Stimulated activated CD8-positive, alpha-beta memory T cell treated with anti-CD3 and anti-CD28 coated beads, Interleukin-12 subunit alpha, Interleukin-12 subunit beta, amount 100 ng/mL, for 4 hours (primary cell): Measurements from ENCODE around the gene SAMD1.

Source experiments
- DNase-seq: peaks from one replicate; pipeline ENCODE4 v3.0.0-alpha.2; 2020; ENCODE audit warnings: low read depth

Gene SAMD1

DNA sequence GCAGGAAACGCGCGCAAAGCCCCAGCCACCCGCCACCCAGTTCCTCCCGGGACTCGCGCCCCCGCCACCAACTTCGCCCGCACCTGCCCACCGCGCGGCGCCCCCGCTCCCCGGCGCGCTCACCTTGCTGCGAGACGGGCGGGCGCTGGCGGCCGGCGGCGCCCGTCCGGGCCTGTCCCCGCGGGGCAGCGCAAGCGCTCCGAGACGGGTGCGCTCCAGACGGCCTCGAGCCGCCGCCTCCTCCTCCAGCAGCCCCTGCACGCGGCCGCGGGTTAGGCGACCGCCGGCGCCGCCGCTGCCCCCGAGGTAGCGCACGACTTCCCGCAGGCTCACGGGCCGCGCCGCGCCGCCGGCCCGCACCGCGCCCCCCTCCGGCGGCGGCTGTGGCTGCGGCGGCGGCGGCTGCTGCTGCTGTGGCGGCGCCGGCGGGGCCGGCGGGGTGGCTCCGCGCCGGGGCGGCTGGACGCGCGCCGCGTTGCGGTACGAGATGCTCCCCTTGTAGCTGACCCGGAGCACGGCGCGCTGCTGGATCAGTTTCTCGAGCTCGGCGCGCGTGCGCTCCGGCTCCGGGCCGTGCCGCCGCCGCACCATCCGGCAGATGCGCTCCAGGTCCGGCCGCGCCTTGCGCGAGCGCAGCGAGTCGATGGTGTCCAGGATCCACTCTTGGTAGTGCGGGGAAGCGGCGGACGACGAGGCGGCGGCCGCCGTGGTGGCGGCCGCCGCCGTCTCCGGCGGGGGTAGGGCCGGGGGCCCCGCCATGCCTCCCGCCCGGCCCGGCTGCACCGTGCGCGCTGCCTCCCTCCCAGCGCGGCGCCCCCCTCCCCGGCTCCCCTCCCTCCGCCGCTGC, 666 bp downstream of the SAMD1 start:
- peak; percentile 29 for DNase-seq

DNA sequence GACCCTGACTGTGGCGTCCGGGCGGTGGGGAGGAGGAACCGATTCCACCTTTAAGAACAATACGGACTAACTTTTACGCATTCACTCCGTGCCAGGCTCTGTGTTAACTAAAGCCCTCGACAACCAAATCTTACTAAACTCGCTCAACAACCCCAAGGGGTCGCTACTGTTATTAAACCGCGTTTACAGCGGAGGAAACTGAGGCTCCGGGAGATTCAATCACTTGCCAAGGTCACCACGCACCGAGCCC, 1.2 kb downstream of the SAMD1 start:
- DNase-seq = no peak

DNA sequence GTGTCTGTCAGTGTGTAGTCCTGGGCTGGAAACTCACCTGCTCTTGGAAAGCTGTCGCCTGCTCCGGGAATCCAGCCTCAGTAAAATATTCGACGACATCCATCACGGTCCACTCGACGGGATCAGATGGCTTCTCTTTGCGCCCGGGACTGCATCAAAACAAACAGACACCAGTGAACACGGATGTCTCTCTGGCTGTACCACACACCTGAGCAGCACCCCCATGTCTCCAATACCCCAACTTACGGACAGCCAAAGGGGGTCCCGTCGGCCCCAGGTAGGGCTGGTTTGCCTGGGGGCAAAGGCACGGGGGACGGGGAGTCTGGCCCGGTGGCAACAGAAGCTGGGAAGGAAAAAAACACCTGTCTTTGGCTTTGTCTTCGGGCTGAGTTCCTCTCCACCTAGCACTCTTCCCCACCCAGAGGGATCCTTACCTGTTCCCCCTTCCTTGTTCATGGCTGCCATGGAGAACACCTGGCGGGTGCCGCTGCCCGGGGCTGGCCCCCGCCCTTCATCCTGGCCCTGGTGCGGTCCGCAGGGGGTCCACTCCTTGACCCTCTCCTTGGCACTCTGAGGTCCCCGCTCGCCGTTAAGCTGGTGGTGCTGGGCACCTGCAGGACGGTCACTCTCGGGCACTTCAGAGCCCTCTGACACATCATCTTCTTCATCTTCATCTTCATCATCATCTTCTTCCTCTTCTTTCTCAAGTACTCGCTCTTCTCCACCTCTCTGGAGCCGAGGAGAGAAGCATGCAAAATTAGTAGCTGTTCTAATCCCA, 1.7 kb downstream of the SAMD1 start:
- no peak for DNase-seq

DNA sequence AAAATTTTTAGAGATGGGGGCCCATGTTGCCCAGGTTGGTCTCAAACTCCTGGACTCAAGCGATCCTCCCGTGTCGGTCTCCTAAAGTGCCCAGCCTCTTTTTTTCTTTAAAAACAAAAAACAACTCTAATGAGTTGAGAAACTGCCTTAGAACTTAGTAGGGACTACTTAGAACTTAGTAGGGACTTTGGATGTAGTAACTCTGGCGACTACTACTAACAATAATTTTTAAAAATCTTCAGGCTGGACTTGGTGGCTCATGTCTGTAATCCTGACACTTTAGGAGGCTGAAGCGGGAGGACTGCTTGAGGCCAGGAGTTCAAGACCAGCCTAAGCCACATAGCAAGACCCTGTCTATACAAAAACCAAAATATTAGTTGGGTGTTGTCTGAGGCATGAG, 4.5 kb downstream of the SAMD1 start:
- no peak for DNase-seq

DNA sequence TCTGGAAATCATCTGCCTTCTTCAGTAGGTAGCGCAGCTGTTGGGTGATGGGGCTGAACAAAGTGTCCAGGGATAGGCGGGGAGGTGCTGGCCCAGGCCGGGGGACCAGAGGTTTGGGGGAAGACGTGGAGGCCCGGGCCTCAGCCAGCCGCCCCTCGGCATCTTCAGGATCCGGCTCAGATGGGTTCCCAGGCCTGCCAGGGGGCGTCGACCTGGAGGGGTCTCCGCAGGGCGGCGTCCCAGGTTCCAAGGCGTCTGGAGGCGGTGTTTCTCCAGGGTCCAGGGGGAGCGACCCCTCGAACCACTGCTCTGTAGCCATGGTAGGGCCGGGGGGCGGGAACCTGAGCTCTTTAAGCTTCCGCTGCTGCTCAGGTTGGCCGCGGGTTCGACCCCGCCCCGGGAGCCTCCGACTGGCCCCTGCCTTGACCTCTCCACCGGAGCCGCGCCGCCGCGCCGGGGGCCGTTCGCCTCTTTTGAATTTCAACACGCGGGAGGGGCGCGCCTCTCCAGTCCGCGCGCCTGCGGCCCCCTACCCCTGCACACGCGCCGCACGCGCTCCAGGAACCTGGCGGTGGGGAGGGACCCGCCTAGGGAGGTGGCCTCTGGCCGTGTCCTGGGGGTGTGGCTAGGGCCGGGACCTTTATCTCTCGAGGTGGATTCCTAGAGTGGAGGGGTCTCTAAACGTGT, 5.1 kb downstream of the SAMD1 start, which contains the start of gene C19orf67:
Gene C19orf67, minus strand, starts transcription at position 475 of the 687 bp plus-strand sequence. Its CDS starts 156 bp downstream, at position 319.
- DNase-seq = no peak

DNA sequence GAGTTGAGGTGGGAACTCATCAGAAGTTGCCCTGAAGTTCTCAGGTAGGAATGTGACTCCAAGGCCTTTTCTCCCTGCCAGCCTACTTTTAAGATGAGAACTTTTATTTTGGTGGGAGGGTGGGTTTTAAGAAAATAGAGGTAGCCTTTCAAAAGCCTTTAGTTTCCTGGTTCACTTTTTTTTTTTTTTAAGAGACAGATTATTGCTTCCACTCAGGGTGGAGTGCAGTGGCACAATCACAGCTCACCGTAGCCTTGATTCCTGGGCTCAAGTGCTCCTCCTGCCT, 7.9 kb downstream of the SAMD1 start:
- no peak for DNase-seq

DNA sequence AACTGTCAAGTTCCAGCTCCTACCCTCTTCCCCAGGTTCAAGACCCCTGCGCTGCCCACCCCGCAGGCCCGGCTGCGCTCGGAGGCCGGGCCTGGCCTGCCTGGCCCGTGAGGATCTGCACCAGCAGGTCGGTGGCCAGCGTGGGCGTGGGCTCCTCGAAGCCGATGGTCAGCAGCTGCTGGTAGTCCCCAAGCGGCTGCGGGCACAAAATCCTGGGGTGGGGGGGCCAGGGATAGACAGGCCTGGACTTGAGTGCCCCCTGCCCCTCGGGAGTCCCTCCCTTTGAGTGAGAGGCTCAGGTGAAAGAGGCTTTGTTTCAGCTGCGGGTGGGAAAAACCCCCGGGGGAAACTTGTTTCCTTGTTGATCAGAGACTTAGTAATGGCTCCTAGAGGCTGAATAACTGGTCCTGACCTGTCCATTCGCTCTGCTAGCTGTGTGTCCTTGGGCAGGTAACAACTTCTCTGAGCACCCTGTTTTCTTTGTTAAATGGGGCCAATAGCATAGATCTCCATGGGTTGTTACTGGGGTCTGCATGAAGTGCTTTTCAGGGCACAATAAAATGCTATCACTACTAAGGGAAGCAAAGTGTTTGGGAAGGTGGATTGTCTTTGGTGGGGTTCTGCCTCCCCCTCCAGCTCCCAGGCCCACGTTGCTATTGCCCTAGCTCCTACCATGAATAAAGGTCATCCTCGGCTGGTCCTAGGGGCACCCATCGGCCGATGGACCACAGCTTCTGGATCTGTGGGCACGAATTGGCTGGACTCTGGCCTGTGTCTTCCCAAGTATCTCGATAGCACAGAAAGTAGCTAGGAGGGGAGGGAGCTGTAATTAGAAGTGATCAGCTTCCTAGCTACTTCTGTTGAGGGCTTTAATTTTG, 8.5 kb downstream of the SAMD1 start:
- no peak for DNase-seq

DNA sequence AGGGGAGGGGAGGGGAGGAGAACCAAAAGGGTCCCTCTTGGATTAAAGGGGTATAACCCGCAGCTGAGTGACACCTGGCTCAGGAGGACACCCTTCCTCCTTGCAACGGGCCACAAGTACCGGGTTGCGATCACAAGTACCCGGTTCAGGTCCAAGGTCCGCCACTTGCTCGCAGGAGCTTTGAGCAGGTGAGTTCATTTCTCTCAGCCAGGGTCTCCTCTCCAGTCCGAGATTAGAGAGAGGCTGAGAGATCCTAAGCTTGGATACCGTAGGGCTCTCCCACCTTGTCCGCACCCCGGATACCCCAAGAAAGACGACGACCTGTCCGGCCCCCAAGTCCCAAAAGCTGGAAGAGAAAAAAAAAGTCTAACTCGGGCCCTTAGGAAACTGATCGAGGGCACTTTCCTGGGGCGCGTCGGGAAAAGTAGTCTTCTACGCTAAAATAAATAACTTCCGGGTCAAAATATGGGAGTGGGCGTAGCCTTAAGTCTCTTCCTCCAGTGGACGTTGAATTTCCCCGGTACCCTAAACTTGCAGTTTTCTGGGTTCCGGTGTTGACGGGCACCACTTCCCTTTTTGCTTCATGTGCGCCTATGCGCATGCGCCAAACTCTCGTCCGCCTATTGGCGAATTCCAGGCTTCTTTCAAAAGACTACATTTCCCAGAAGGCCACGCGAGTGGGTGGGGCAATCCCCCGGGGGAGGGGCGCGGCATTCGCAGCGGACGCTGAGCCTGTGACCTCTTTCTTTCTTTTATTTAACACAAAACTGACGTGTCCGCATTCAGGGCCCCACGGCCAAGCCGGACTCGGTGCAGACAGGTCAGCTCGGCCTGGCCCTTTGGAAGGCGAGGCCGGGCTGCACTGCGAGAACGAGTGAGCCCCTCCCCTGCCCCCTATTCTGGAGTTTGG, 9.4 kb downstream of the SAMD1 start:
- DNase-seq = peak; percentile 98

DNA sequence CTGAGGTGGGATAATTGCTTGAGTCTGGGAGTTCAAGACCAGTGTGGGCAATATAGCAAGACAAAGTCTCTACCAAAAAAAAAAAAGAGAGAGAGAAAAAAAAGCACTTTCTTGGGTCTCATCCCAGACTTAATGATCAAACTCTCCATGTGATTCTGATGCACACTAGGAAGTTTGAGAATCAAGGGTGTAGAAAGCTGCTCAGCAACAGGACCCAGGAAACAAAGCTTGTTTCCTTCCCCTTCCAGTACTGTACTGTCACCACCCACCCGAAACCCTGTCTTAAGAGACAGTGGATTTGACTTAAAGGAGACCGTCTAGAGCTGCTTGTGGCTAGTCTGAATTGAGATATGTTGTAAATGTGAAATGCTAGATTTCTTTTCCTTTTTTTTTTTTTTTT, 12.1 kb downstream of the SAMD1 start:
- DNase-seq = no peak

DNA sequence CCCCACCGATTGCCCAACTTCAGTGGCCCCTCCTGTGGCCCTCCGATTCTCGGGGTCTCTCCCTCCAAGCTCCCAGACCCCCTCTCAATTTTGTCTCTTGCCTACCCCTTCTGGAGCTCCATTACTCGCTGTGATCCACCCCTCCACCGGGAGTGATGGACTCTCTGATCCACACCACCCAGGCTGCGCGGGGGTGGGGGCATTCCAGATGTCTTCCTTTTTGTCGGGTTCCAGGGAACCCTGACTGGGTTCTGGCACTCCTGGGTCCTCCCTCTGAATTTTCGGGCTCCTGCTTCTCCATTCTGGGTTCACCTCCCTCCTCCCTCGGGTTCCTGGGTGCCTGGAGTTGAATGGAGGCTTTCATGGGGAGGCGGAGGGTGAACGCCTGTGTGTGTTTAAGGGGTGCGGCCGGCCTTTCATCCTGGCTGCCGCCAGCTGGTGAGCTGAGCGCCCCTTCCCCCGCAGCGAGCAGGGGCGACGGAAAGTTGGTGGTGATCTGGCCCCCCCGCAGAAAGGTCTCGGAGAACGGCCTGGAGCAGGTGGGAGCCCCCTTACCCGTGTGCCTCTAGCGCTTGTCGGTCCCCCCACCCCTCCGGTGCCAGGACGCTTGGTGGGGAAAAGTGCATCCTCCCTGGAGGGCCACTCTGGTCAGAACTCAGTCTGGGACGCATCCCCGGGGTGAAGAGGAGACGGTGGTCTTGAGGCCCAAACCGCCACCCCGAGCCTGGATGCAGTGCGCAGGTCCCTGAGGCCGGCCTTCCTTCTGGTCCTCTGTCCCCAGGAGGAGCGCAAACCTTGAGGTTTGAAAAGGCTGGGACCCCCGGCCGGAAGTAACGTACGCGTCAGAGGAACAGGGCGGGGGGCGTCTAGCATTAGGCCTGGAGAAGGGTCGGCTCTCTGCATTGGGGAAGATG, 16.4 kb downstream of the SAMD1 start:
- no peak for DNase-seq

DNA sequence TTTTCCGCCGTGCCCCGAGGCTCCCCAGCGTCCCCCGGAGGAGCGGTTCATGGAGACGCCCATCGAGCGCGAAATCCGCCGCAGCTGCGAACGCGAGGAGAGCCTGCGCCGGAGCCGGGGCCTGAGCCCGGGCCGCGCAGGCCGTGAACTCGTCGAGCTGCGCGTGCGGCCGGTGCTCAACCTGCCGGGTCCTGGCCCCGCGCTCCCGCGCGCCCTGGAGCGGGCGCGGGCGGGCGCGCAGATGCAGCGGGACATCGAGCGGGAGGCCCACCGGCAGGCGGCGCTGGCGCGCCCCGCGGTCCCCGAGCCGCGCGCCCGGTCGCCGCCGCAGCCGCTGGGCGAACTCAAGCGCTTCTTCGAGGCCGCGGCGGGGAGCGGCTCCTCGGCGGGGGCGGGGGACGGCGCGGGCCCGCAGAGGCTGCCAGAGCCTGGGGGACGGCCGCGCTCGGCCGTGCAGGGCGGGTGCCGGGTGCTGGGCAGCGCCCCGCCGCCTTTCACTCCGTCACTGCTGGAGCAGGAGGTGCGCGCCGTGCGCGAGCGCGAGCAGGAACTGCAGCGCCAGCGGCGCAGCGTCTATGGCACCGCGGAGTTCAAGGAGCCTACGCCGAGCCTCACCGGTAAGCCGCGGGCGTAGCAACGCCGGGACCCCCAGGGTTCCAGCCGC, 17.2 kb downstream of the SAMD1 start:
- peak; percentile 62 for DNase-seq

DNA sequence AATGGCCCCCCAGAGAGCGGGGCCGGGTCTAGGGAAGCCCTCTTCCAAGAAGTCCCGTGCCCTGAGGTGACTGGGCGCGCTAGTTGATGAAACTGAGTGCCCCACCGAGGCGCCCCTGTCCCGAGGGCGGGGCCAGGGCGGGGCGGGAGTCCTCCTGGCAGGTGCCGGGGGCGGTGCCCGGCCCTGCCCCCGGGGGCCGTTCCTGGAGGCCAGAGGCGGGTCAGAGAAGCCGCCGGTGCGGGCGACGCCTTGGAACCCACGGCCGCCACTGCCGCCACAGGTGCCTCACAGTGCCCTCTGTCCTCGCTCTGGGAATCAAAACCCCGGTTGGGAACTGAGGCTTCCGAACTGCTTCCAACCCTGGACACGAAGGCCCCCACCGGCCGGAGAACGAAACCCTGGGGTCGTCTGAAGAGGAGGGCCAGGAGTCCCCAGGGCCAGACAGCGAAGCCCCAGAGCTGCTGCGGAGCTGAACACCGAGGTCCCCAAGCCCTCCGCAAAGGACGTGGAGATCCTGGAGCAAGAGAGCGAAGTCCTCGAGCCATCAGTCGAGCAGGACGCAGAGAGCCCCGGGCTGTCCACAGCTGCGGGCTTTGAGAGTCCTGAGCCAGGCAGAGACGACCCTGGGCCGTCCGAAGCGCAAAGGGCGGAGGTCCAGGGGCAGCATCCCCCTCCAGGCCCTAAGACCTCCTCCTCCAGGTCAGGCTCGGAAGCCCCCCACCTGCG, 17.9 kb downstream of the SAMD1 start, which contains the start of gene MISP3:
Gene MISP3, plus strand, starts transcription at position 252 of the 726 bp plus-strand sequence. CDS start 524 bp downstream, outside the sequence.
- DNase-seq = no peak

DNA sequence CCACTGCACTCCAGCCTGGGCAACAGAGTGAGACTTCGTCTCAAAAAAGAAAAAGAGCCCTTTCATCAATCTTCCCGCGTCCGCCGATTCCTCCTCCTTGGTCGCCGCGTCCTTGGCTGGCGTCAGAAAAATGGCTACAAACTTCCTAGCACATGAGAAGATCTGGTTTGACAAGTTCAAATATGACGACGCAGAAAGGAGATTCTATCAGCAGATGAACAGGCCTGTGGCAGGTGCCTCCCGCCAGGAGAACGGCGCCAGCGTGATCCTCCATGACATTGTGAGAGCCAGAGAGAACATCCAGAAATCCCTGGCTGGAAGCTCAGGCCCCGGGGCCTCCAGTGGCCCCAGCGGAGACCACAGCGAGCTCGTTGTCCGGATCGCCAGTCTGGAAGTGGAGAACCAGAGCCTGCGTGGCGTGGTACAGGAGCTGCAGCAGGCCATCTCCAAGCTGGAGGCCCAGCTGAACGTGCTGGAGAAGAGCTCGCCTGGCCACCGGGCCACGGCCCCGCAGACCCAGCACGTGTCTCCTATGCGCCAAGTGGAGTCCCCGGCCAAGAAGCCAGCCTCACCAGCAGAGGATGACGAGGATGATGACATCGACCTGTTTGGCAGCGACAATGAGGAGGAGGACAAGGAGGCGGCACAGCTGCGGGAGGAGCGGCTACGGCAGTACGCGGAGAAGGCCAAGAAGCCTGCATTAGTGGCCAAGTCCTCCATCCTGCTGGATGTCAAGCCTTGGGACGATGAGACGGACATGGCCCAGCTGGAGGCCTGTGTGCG, 20.1 kb downstream of the SAMD1 start:
- no peak for DNase-seq

DNA sequence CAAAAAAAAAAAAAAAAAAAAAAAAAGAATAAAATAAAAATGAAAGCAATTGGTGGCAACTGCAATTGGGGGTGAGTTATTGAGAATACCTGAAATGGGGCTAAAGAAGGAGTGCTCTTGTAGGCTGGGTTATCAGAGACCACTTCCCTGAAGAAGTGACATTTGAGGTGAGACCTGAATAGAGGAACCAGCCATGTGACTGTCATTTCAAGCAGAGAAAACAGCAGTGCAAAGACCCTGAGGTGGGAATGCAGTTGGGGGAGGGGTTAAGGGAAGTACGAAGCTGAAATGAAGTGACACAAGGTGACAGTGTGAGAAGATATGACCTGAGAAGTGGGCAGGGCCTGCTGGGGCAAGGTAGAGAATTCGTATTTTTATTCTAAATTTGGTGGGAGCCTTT, 24.4 kb downstream of the SAMD1 start:
- no peak for DNase-seq

DNA sequence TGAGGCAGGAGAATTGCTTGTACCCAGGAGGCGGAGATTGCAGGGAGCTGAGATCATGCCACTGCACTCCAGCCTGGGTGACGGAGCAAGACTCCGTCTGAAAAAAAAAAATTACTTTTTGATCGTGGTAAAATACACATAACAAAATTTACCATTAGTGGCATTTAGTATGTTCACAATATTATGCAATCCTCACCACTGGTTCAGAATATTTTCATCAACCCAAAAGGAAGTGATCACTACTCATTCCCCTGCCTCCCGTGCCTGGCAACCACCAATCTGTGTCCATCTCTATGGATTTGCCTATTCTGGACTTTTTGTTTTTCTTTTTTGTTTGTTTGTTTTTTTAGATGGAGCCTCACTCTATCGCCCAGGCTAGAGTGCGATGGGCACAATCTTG, 27.4 kb downstream of the SAMD1 start:
- no peak for DNase-seq

DNA sequence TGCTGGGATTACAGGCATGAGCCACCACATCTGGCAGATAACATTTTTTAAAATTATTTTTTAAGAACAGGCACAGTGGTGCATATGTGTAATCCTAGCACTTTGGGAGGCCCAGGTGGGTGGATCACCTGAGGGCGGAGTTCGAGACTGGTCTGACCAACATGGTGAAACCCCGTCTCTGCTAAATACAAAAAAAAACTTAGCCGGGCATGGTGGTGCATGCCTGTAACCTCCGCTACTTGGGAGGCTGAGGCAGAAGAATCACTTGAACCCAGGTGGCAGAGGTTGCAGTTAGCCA, 28.0 kb downstream of the SAMD1 start:
- DNase-seq = no peak

DNA sequence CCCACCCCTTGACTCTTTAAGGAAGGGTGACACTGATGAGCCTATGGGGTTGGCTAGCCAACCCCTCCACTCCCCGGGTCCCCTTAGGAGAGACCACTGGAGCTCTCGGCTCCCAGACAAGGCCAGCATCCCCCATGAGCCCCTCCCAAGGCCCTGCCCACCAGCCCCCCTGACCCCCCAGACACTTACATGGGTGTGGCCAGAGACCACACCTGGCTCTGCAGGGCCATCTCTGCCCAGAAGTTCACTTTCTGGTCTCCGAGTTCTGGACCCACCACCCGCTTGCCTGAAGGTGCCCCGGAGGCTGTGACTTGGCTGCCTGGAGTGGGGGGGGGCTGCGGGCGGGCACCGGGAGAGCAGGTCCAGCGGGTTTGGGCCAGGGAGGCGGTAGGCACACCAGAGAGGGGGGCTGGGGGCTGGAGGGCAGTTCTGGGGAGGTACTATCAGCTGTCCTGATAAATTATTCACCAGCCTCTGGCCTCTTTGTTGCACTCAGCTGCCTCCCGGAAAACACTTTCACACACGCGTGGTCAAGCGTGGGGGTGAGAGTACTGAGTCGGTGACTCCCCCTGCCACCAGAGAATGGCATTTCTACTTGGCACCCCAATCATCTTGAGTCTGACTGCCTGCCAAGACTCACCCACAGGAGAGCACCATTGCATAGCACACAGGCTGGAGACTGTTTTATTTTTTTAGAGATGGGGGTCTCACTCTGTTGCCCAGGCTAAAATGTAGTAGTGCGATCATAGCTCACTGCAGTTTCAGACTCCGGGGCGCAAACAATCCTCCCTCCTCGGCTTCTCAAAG, 28.6 kb downstream of the SAMD1 start, which contains the start of gene PALM3:
Gene PALM3, minus strand, starts transcription at position 326 of the 807 bp plus-strand sequence. Its CDS starts 96 bp downstream, at position 230.
- no peak for DNase-seq
